UCSD-AML1 (cell line): ENCODE data around the gene DYNLL2.
"Not testable (repeated sequence)": the region's sequence is repeated elsewhere in the genome, so short reads cannot be mapped to it uniquely, and the experiment has no call there.

Experiments
- DNase-seq: peaks from one replicate; lab custom pipeline; 2025; ENCODE audit not compliant: unreplicated experiment; lab: John Stamatoyannopoulos, UW

DYNLL2 gene

DNA sequence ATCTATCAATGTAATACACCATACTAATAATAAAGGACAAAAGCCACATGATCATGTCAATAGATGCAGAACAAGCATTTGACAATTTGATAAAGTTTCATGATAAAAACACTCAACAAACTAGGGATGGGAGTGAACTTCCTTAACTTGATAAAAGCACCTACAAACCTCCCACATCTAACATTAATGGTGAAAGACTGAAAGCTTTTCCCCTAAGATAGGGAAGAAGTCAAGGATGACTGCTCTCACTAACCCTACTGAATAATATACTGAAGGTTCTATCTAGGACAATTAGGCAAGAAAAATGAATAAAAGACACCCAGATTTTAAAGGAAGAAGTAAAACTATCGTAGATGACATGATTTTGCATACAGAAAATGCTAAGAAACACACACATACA, 10.4 kb upstream of the DYNLL2 start:
- no peak for DNase-seq

GRCh38 chr17:58073266-58073665, 10.0 kb upstream of the DYNLL2 start:
- DNase-seq: not testable (repeated sequence)

- not testable (repeated sequence) for DNase-seq
These were observed 8.8 kb upstream of the DYNLL2 start for GRCh38 chr17:58074406-58074805.

- no peak for DNase-seq
These were observed 3.8 kb upstream of the DYNLL2 start for GRCh38 chr17:58079300-58080033.

DNA sequence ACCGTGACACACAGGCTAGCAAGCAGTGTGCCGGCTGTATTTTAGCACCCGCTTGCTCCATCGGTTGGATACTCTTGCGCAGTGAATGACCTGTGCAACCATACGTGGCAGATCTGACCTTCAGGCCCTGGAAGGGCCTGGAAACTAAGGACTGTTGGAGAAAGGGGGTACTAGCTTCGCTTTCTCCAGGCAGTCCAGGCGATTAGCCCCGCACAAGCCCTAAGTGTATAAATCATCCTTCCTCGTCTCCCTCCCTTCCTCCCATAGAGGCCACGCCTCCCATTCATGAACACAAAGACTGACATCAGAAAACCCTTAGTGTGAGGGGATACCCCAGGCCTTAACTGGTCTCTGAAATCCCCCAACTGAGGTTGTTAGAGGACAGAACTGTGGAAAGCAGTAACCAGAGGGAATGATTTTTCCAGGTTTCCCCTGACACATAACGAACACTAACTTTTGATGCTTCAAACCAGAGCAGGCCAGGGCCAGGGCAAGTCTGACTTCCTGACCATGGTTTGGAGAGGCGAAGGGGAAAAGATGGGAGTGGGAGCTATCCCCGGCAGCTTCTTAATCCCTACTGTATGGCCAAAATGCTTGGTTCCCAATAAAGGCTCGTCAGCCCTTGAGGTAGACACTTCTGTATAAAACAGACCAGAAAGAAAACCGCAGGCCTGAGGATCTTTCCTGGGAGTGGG, 1.4 kb upstream of the DYNLL2 start:
- no peak for DNase-seq

- DNase-seq: no peak
These were observed 814 bp upstream of the DYNLL2 start for GRCh38 chr17:58082341-58082869.

- DNase-seq: peak; percentile 67
These were observed 485 bp downstream of the DYNLL2 start for GRCh38 chr17:58083491-58084316.

GRCh38 chr17:58084317-58084981, 1.2 kb downstream of the DYNLL2 start:
- peak; percentile 35 for DNase-seq

- no peak for DNase-seq
These were observed 2.0 kb downstream of the DYNLL2 start for GRCh38 chr17:58085039-58085715.

DNA sequence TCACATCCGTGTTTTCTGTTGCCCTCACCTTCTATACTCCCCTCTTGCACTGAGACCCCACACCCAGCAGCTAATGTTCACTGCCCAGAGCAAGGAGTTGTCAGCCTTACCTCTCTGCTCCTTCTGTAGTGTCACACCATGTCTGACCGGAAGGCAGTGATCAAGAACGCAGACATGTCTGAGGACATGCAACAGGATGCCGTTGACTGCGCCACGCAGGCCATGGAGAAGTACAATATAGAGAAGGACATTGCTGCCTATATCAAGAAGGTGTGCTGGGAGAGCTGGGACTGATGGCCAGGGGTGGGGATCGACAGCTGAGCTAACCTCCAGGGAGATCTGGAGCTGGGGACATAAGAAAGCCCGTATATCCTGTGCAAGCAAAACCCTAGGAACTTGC, 3.7 kb downstream of the DYNLL2 start:
- DNase-seq: no peak

DNA sequence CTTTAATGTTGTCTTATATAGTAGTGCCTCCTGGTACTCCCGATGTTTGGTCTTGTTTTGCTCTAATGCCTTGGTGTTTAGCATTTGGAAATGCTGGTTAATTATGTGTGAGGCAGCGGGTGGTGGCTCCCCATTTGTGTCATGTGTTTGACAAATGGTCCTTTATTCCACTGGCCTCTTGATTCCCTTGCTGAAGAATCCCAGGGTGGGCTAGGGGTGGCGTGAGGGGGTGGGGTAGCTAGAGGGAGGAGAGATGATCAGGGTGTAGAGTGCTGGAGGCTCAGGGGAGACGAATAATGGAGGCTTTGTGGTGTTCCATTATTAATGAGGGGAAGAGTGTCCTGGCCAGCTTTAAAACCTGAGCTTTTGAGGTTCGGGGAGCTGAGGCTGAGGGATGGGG, 5.4 kb downstream of the DYNLL2 start:
- no peak for DNase-seq

DNA sequence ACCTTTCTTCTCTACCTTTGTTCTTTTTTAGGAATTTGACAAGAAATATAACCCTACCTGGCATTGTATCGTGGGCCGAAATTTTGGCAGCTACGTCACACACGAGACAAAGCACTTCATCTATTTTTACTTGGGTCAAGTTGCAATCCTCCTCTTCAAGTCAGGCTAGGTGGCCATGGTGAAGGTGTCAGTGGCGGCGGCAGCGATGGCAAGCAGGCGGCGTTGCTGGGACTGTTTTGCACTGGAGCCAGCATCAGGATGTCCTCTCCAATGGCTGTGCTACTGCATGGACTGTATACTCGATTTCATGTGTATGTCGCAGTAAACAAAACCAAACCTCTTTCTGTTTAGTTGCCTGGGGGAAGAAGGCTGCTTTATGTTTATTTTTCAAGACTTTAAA, 5.9 kb downstream of the DYNLL2 start:
- DNase-seq: no peak

- no peak for DNase-seq
These were observed 7.9 kb downstream of the DYNLL2 start for GRCh38 chr17:58091024-58091567.

GRCh38 chr17:58092101-58092796, 9.0 kb downstream of the DYNLL2 start:
- no peak for DNase-seq

- no peak for DNase-seq
These were observed 9.7 kb downstream of the DYNLL2 start for GRCh38 chr17:58092797-58093385.

DNA sequence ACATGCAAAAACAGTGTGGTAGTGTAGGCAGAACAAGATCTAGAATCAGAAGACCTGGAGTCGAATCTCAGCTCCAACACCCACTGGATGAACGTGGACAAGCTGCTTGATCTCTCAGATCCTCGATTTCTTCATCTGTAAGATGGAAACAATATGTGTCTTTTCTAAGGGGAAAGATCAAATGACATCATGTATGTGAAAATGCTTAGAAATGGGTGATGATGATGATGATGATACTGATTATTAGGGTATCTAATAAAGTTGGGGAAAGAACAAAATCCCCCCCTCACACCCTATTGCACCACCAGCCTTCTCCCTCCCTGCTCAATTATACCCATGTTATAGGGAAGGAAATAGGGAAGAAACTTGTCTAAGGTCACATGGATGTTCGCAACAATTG, 10.9 kb downstream of the DYNLL2 start:
- DNase-seq: no peak

DNA sequence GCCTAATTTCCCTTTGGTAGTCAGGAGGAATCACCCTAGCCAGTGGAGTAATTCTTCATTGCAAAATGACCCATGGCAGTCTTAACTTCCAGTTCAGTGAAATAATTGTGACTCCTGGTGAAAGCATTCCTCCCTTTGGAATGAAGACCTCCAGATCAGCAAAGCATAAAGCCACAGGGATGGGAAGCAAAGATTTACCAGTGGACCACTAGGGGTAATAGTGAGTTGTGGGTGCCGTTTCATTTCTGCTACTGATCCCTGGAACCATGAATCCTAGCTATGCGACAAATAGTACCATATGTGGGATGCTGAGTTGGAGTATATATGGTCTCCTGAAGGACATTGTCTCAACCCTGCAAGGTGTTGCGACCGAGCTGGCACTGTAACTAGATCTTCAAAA, 13.7 kb downstream of the DYNLL2 start:
- no peak for DNase-seq

- DNase-seq: no peak
These were observed 14.3 kb downstream of the DYNLL2 start for GRCh38 chr17:58097384-58098088.

DNA sequence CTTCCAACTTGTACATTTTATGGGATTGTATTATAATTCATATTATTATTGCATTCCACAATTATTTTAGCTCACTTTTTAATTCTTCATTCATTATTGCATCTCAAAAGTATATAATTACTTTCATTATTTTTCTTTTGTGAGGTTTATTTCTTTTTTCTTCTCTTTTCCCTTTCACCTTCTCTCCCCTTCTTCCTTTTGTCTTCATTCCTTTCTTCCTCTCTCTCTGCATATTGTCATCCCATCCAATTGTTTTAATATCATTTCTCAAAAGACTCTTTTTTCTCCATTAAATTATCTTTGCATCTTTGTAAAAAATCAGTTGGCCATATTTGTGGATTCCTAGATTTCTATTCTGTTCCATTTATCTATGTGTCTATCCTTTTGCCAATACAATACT, 17.3 kb downstream of the DYNLL2 start:
- no peak for DNase-seq
